ENCODE measurements around the gene SLX9. TPM values are rescaled to one million over a fixed set of nuclear protein-coding genes. Genes with fewer than 3 reads are reported as not detected.

SLX9 gene
- total RNA-seq, 1 experiment from 2014 or later = 74.3 TPM

DNA sequence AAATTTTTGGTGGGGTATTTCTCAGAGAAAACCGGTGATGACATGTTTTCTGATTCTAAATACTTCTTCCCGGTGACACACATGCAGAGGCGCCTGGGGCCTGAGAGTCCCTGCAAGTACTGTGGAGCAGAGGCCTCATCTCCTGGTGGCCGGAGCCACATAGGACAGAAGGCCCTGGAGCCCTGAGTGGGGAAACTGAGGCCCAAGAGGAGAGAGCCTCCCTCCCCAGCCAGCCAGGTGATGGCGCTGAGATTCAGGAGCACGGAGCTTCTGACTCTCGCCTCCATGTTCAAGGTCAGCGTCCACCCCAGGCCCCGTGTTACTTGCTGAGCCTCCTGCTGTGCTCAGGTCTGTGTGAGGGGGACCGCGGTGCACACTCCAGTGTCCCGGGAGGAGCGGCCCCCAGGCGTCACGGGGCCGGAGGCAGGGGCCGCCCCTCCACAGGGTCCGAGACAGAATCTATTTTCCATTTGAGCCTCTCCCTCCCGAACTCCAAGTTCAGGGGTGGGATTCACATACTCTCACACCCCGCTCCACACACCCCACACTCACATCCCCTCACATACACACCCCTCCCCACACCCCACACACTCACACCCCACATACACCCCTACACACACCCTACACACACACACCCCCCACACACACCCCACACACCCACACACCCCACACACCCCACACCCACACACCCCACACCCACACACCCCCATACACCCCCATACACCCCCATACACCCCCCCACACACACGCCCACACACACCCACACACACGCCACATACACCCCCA is 43.8 kb downstream of the SLX9 start:
- H3K27ac Mint-ChIP-seq = peak overlapping the region in 1 of 3 experiments; percentile 75; a peak in 1 of 7 replicates
- H3K4me3 Mint-ChIP-seq = no peak overlapping the region
- no peak overlapping the region for H4K8ac ChIP-seq (replicated peaks; ENCODE audit: insufficient read length, low read depth, low read length)
- H3K27me3 Mint-ChIP-seq (ENCODE audit: low read depth) = no peaks in the 10 kb centered on the region
- H2BK120ac ChIP-seq (ENCODE audit: low read depth, low read length, poor library complexity, severe bottlenecking) = no peak overlapping the region
- H3K9me3 ChIP-seq (ENCODE audit: control insufficient read depth, low read depth, low read length) = no peaks in the 10 kb centered on the region
- H3K56ac ChIP-seq (ENCODE audit: insufficient read length, low read depth, low read length) = no peak overlapping the region
- no peak overlapping the region for H2BK20ac ChIP-seq (ENCODE audit: low read depth, low read length, poor library complexity, severe bottlenecking)
- H2BK12ac ChIP-seq (ENCODE audit: insufficient read length, low read depth, low read length) = no peak overlapping the region
- H3K4ac ChIP-seq (ENCODE audit: low read depth, low read length) = no peak overlapping the region
- WGBS (ENCODE audit: extremely low coverage, insufficient read length, low lambda C conversion rate) = no CpG with 5 or more reads among the region's 22 CpGs
- H3K23me2 ChIP-seq (ENCODE audit: insufficient read length, low read depth, low read length, poor library complexity, severe bottlenecking) = no peaks in the 10 kb centered on the region
- H3K9me3 Mint-ChIP-seq = no peaks in the 10 kb centered on the region
- no peak overlapping the region for H2BK5ac ChIP-seq (ENCODE audit: insufficient read length, low read length)
- H3K79me1 ChIP-seq (ENCODE audit: insufficient read depth, low read depth, low read length, poor library complexity, severe bottlenecking) = no peaks in the 10 kb centered on the region
- no peak overlapping the region for H2BK15ac ChIP-seq (ENCODE audit: low read depth, low read length)
- no peak overlapping the region for H4K5ac ChIP-seq (ENCODE audit: insufficient read length, low read depth, low read length)
- no peak overlapping the region for H2AK5ac ChIP-seq (ENCODE audit: insufficient read length, low read length)
- no peaks in the 10 kb centered on the region for H3K79me2 ChIP-seq (ENCODE audit: insufficient read depth, low read length)
- no peak overlapping the region for H3K18ac ChIP-seq (ENCODE audit: insufficient read length, low read depth, low read length)
- no peaks in the 10 kb centered on the region for H3K4me1 ChIP-seq (ENCODE audit: insufficient read depth, low read length)
- no peak overlapping the region for H3K27ac ChIP-seq (ENCODE audit: insufficient read length, low read depth, low read length)
- H3K9ac ChIP-seq (ENCODE audit: extremely low read depth, insufficient read length, low read length) = no peak overlapping the region
- no peaks in the 10 kb centered on the region for H3K4me1 Mint-ChIP-seq
- H2AFZ ChIP-seq (ENCODE audit: low read length) = no peak overlapping the region
- H3K36me3 Mint-ChIP-seq (ENCODE audit: insufficient read depth in 1 of 3, low read depth in 3 of 3) = peaks cover 0 to 4% (median 0%) of the 10 kb centered on the region in 3 experiments; a peak in 3 of 7 replicates
- no peaks in the 10 kb centered on the region for H3K27me3 ChIP-seq (ENCODE audit: insufficient read depth, low read length)
- DNase-seq = no peak
- TF ChIP-seq, protein P1, sequence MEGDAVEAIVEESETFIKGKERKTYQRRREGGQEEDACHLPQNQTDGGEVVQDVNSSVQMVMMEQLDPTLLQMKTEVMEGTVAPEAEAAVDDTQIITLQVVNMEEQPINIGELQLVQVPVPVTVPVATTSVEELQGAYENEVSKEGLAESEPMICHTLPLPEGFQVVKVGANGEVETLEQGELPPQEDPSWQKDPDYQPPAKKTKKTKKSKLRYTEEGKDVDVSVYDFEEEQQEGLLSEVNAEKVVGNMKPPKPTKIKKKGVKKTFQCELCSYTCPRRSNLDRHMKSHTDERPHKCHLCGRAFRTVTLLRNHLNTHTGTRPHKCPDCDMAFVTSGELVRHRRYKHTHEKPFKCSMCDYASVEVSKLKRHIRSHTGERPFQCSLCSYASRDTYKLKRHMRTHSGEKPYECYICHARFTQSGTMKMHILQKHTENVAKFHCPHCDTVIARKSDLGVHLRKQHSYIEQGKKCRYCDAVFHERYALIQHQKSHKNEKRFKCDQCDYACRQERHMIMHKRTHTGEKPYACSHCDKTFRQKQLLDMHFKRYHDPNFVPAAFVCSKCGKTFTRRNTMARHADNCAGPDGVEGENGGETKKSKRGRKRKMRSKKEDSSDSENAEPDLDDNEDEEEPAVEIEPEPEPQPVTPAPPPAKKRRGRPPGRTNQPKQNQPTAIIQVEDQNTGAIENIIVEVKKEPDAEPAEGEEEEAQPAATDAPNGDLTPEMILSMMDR (conservative IDR thresholded peaks at IDR 0.05) = no peak
- H4K20me1 ChIP-seq (ENCODE audit: control insufficient read depth, insufficient read depth, insufficient read length) = no peaks in the 10 kb centered on the region
- no peak overlapping the region for H4K91ac ChIP-seq (ENCODE audit: insufficient read length, low read depth, low read length)
- H3T11ph ChIP-seq (ENCODE audit: low read length) = no peak overlapping the region
- H3K23ac ChIP-seq (ENCODE audit: insufficient read length, low read depth, low read length) = no peak overlapping the region
- H3K14ac ChIP-seq (ENCODE audit: insufficient read depth, low read length) = no peak overlapping the region
- H3K4me2 ChIP-seq (ENCODE audit: insufficient read depth, insufficient read length, low read length) = no peak overlapping the region
